ENCODE measurements around the gene PAMR1.
"Not testable (repeated sequence)": the region's sequence is repeated elsewhere in the genome, so short reads cannot be mapped to it uniquely, and the experiment has no call there.

The PAMR1 gene

GRCh38 chr11:35525501-35526175 lies at the start of gene PAMR1:
Gene PAMR1, minus strand, starts transcription at chr11:35525616. Its CDS starts 31 bp downstream, at chr11:35525585.
- peak; percentile 33 for DNase-seq
- in situ Hi-C loops (cut with HindIII; ENCODE audit: low pct_ligation_motif_present, low pct_unique_long_range_greater_than_20kb, low sequenced_read_pairs) = no loop called here

- DNase-seq = no peak
- in situ Hi-C loops (cut with HindIII; ENCODE audit: low pct_ligation_motif_present, low pct_unique_long_range_greater_than_20kb, low sequenced_read_pairs) = no loop called here
These were observed 46.3 kb upstream of the PAMR1 start for GRCh38 chr11:35571696-35572095.

- in situ Hi-C loops (cut with HindIII; ENCODE audit: low pct_ligation_motif_present, low pct_unique_long_range_greater_than_20kb, low sequenced_read_pairs) = no loop called here
- no peak for DNase-seq
These were observed 42.5 kb upstream of the PAMR1 start for GRCh38 chr11:35567737-35568465.

- in situ Hi-C loops (cut with HindIII; ENCODE audit: low pct_ligation_motif_present, low pct_unique_long_range_greater_than_20kb, low sequenced_read_pairs) = no loop called here
- no peak for DNase-seq
These were observed 41.5 kb upstream of the PAMR1 start for GRCh38 chr11:35566885-35567284.

- no peak for DNase-seq
- in situ Hi-C loops (cut with HindIII; ENCODE audit: low pct_ligation_motif_present, low pct_unique_long_range_greater_than_20kb, low sequenced_read_pairs) = no loop called here
These were observed 40.8 kb upstream of the PAMR1 start for GRCh38 chr11:35566181-35566580.

- in situ Hi-C loops (cut with HindIII; ENCODE audit: low pct_ligation_motif_present, low pct_unique_long_range_greater_than_20kb, low sequenced_read_pairs) = no loop called here
- no peak for DNase-seq
These were observed 38.8 kb upstream of the PAMR1 start for GRCh38 chr11:35564245-35564595.

- DNase-seq = no peak
- in situ Hi-C loops (cut with HindIII; ENCODE audit: low pct_ligation_motif_present, low pct_unique_long_range_greater_than_20kb, low sequenced_read_pairs) = no loop called here
These were observed 38.2 kb upstream of the PAMR1 start for GRCh38 chr11:35563484-35564244.

GRCh38 chr11:35559949-35560348 lies 34.5 kb upstream of the PAMR1 start:
- no peak for DNase-seq
- in situ Hi-C loops (cut with HindIII; ENCODE audit: low pct_ligation_motif_present, low pct_unique_long_range_greater_than_20kb, low sequenced_read_pairs) = no loop called here

GRCh38 chr11:35558513-35558912 lies 33.1 kb upstream of the PAMR1 start:
- in situ Hi-C loops (cut with HindIII; ENCODE audit: low pct_ligation_motif_present, low pct_unique_long_range_greater_than_20kb, low sequenced_read_pairs) = no loop called here
- DNase-seq = no peak

GRCh38 chr11:35555488-35555887 lies 30.1 kb upstream of the PAMR1 start:
- in situ Hi-C loops (cut with HindIII; ENCODE audit: low pct_ligation_motif_present, low pct_unique_long_range_greater_than_20kb, low sequenced_read_pairs) = no loop called here
- DNase-seq = no peak

GRCh38 chr11:35554491-35555437 lies 29.3 kb upstream of the PAMR1 start:
- no peak for DNase-seq
- in situ Hi-C loops (cut with HindIII; ENCODE audit: low pct_ligation_motif_present, low pct_unique_long_range_greater_than_20kb, low sequenced_read_pairs) = no loop called here

GRCh38 chr11:35553831-35554230 lies 28.4 kb upstream of the PAMR1 start:
- in situ Hi-C loops (cut with HindIII; ENCODE audit: low pct_ligation_motif_present, low pct_unique_long_range_greater_than_20kb, low sequenced_read_pairs) = no loop called here
- DNase-seq = no peak

- no peak for DNase-seq
- in situ Hi-C loops (cut with HindIII; ENCODE audit: low pct_ligation_motif_present, low pct_unique_long_range_greater_than_20kb, low sequenced_read_pairs) = no loop called here
These were observed 27.6 kb upstream of the PAMR1 start for GRCh38 chr11:35553021-35553420.

- DNase-seq = no peak
- in situ Hi-C loops (cut with HindIII; ENCODE audit: low pct_ligation_motif_present, low pct_unique_long_range_greater_than_20kb, low sequenced_read_pairs) = no loop called here
These were observed 27.2 kb upstream of the PAMR1 start for GRCh38 chr11:35552616-35553015.

GRCh38 chr11:35550374-35551036 lies 25.1 kb upstream of the PAMR1 start:
- DNase-seq = no peak
- in situ Hi-C loops (cut with HindIII; ENCODE audit: low pct_ligation_motif_present, low pct_unique_long_range_greater_than_20kb, low sequenced_read_pairs) = no loop called here

GRCh38 chr11:35549787-35550186 lies 24.4 kb upstream of the PAMR1 start:
- DNase-seq = peak; percentile 34
- in situ Hi-C loops (cut with HindIII; ENCODE audit: low pct_ligation_motif_present, low pct_unique_long_range_greater_than_20kb, low sequenced_read_pairs) = no loop called here

- in situ Hi-C loops (cut with HindIII; ENCODE audit: low pct_ligation_motif_present, low pct_unique_long_range_greater_than_20kb, low sequenced_read_pairs) = no loop called here
- DNase-seq = no peak
These were observed 23.6 kb upstream of the PAMR1 start for GRCh38 chr11:35548925-35549561.

GRCh38 chr11:35547995-35548394 lies 22.6 kb upstream of the PAMR1 start:
- in situ Hi-C loops (cut with HindIII; ENCODE audit: low pct_ligation_motif_present, low pct_unique_long_range_greater_than_20kb, low sequenced_read_pairs); DNase-seq: not testable (repeated sequence)

Measured in ACHN (cell line).